GM12865 (cell line): ENCODE data around the gene DYNC1H1.

Source experiments
- DNase-seq: peaks from one replicate; pipeline ENCODE4 v3.0.0; 2010; ENCODE audit warnings: low read depth
- H3K4me3 ChIP-seq: 2 replicates; pipeline ENCODE4 v1.5.1; 2011; ENCODE audit warnings: mild to moderate bottlenecking, low read depth, low read length, control low read depth
- TF ChIP-seq, protein P1 (sequence below): IDR thresholded peaks from 2 replicates; pipeline ENCODE4 v1.5.1; 2011; ENCODE audit warnings: low read length, control low read depth, low read depth, inconsistent platforms; ENCODE audit not compliant: insufficient read depth; ENCODE audit errors: missing control alignments

DYNC1H1 gene

GRCh38 chr14:101929946-101930345, 34.4 kb upstream of the DYNC1H1 start:
- no peak overlapping the region for H3K4me3 ChIP-seq
- TF ChIP-seq, protein P1, sequence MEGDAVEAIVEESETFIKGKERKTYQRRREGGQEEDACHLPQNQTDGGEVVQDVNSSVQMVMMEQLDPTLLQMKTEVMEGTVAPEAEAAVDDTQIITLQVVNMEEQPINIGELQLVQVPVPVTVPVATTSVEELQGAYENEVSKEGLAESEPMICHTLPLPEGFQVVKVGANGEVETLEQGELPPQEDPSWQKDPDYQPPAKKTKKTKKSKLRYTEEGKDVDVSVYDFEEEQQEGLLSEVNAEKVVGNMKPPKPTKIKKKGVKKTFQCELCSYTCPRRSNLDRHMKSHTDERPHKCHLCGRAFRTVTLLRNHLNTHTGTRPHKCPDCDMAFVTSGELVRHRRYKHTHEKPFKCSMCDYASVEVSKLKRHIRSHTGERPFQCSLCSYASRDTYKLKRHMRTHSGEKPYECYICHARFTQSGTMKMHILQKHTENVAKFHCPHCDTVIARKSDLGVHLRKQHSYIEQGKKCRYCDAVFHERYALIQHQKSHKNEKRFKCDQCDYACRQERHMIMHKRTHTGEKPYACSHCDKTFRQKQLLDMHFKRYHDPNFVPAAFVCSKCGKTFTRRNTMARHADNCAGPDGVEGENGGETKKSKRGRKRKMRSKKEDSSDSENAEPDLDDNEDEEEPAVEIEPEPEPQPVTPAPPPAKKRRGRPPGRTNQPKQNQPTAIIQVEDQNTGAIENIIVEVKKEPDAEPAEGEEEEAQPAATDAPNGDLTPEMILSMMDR: no peak
- DNase-seq: no peak

DNA sequence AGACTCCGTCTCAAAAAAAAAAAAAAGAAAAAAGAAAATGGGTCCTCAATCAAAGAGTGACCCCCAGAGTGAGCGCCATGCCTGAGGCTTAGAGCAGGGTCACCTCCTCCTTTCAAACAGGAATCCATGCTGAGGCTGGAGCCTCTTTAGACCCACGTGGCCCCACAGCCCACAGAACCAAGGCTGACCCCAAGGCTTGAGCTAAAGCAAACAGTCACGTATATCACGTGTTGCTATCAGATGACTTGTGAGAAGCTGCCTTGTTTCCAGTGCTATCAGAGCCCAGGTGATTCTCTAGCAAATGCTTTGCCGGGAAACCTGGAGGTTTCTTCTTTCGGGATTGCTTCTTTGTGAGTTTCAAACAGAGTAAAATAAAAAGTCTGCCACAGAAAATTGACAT, 31.7 kb upstream of the DYNC1H1 start:
- H3K4me3 ChIP-seq: no peak overlapping the region
- no peak for DNase-seq
- TF ChIP-seq, protein P1: no peak

DNA sequence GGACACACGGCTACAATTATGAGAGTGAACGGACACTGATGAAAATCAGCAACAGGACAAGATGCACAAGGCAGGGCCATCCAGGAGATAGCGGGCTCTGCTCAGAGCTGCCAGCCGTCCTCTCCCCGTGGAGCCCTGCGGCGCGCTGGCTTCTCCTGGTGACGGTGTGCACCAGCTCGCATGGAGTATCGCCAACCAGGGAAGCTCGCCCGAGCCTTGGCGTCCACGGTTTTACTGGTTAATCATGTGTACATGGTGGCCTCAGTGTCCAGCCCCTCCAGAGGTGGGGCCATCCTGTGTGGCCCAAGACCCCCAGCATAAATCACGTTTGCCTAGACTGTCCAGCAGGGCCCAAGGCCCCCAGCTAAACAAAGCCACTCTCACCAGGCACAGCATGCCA, 31.2 kb upstream of the DYNC1H1 start:
- DNase-seq: no peak
- no peak overlapping the region for H3K4me3 ChIP-seq
- TF ChIP-seq, protein P1: no peak

DNA sequence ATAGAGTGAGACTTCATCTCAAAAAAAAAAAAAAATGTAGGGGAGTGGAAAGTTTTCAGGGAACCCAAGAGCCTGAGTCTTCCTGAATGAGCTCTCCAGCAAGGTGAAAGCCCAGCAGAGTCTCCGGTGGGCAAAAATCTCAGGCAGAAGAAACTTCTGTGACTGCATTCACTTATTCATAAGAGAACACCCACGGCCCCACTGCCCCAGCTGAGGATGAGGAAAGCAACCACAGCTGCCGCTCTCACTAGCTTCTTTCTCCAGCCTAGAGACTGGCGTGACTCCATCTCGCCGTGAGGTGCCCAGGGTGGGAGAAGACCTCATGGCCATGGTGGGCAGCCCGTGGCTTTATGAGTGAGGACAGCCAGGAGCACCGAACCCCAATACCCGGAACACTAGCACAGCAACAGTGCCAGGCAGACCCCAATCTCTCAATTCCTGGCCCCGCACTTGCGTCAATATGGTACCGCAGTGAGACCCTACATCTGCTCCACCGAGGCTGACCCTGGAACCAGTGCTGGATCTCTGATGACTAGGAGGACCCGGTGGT, 29.7 kb upstream of the DYNC1H1 start:
- no peak for DNase-seq
- TF ChIP-seq, protein P1: no peak
- H3K4me3 ChIP-seq: no peak overlapping the region

DNA sequence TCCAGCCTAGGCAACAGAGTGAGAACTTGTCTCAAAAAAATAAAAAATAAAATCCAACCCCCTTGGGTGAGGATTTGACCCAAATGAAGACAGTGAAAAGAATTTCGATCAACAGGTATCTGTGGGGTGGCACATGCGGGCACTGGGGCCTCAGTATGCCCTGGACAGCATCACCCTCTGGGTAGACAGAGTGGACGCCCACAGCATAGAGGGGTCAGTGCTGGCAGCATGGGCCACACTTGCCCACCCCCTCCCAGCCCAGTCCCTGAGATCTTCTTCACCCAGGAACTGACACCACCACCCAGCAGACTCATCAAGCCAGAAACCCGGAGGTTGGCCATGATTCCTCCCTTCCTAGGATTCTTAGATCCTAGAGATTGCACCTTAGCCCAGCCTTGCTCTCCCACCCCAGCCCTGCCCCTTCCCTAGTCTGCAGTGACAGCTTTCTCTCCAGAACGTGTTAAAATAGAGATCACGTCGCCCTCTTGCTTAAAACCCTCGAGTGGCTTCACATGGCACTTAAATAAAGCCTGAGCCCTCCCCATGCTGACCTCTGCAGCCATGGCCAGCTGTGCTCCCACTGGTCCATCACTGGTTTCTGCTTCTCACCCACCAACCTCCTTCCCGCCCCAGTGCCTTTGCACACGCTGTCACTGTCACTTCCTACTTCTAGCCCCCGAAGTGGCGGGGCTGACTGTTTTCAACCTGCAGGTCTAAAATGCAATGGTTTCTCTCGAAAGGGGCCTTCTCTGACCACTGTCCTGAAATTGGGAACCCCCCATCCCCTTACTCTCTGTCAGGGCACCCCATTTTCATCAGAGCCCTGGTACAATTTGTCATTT, 26.2 kb upstream of the DYNC1H1 start:
- no peak for DNase-seq

DNA sequence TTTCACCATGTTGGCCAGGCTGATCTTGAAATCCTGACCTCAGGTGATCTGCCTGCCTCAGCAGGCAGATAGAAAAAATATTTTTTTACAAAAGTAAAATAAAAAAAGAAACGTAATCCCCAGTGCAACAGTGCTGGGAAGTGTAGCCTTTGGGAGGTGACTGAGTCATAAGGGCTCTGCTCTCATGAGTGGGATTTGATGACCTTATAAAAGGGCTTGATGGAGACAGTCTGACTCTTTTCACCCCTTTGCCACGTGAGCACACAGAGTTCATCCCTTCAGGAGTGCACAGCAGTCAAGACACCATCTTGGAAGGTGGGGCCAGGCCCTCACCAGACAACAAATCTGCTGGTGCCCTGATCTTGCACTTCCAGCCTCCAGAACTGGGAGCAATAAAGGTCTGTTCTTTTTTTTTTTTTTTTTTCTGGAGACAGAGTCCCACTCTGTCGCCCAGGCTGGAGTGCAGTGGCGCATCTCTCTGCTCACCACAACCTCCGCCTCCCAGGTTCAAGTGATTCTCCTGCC, 24.7 kb upstream of the DYNC1H1 start:
- TF ChIP-seq, protein P1: no peak
- no peak for DNase-seq
- H3K4me3 ChIP-seq: no peak overlapping the region

More for the DNA sequence above, 26.2 kb upstream of the DYNC1H1 start:
- TF ChIP-seq, protein P1: no peak
- no peak overlapping the region for H3K4me3 ChIP-seq

- no peak for DNase-seq
- no peak overlapping the region for H3K4me3 ChIP-seq
- TF ChIP-seq, protein P1: no peak
Observed at GRCh38 chr14:101944451-101944850, 19.9 kb upstream of the DYNC1H1 start.
